Progenitor cell of endocrine pancreas (in vitro differentiated cells): Measurements from ENCODE around the gene TMEM178B. TPM values are rescaled to one million over a fixed set of nuclear protein-coding genes. Genes with fewer than 3 reads are reported as not detected.

Source experiments
- DNase-seq: peaks from one replicate; pipeline ENCODE4 v3.0.0; 2021; ENCODE audit warnings: low spot score; ENCODE audit not compliant: unreplicated experiment
- H3K27ac Mint-ChIP-seq: 2 replicates; pipeline ENCODE4 v1.8.0; 2021; ENCODE audit warnings: mild to moderate bottlenecking, moderate library complexity, mixed read lengths
- H3K27me3 Mint-ChIP-seq: 2 replicates; pipeline ENCODE4 v1.8.0; 2021; ENCODE audit warnings: mixed read lengths
- H3K36me3 Mint-ChIP-seq: 2 replicates; pipeline ENCODE4 v1.8.0; 2022; ENCODE audit warnings: mixed read lengths; ENCODE audit not compliant: insufficient read depth
- H3K4me1 Mint-ChIP-seq: 2 replicates; pipeline ENCODE4 v1.8.0; 2021; ENCODE audit warnings: low read depth, mixed read lengths
- H3K4me3 Mint-ChIP-seq: 2 replicates; pipeline ENCODE4 v1.8.0; 2021; ENCODE audit warnings: low read depth, mild to moderate bottlenecking, moderate library complexity, mixed read lengths
- H3K9me3 Mint-ChIP-seq: 2 replicates; pipeline ENCODE4 v1.8.0; 2021; ENCODE audit warnings: low read depth, mixed read lengths
- CTCF ChIP-seq: fragments of 200-600 bp; sonication (generic); IDR thresholded peaks from one replicate; pipeline ENCODE4 v1.5.0; 2021; ENCODE audit warnings: antibody characterized with exemption, mild to moderate bottlenecking; ENCODE audit not compliant: unreplicated experiment
- total RNA-seq: library from RNA; stranded (reverse); gene quantifications from 2 replicates; pipeline ENCODE4 v1.2.1, GENCODE V29; 2021

The TMEM178B gene
- total RNA-seq, 1 donor from 2014 or later: 2.8 TPM

DNA sequence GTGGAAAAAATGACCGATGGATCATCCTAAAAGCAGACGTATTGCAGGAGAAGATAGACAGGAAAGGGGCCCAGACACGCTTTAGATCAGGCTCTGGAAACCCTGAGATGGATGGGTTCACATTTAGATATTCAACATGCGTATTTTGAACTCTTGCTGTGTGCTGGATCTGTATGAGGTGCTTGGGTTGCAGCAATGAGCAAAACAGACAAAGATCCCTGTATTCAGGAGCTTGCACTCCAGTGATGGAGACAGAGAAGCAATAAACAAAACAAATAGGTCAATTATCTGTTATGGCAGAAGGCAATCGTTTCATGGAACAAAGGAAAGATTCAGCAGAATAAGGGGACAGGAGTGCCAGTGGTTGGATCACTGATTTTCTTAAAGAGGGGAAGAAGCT lies 275.5 kb downstream of the TMEM178B start:
- Mint-ChIP-seq H3K4me1 (no peaks in the 10 kb centered on the region), H3K27ac (no peak overlapping the region), H3K4me3 (no peak overlapping the region), H3K36me3 (no peaks in the 10 kb centered on the region), H3K27me3 (no peaks in the 10 kb centered on the region), H3K9me3 (no peaks in the 10 kb centered on the region)
- no peak for TF ChIP-seq CTCF
- no peak for DNase-seq

GRCh38 chr7:141349804-141350203 lies 275.9 kb downstream of the TMEM178B start:
- Mint-ChIP-seq H3K27ac (no peak overlapping the region), H3K9me3 (no peaks in the 10 kb centered on the region), H3K36me3 (no peaks in the 10 kb centered on the region), H3K4me1 (no peaks in the 10 kb centered on the region), H3K4me3 (no peak overlapping the region), H3K27me3 (no peaks in the 10 kb centered on the region)
- no peak for TF ChIP-seq CTCF
- DNase-seq: no peak

DNA sequence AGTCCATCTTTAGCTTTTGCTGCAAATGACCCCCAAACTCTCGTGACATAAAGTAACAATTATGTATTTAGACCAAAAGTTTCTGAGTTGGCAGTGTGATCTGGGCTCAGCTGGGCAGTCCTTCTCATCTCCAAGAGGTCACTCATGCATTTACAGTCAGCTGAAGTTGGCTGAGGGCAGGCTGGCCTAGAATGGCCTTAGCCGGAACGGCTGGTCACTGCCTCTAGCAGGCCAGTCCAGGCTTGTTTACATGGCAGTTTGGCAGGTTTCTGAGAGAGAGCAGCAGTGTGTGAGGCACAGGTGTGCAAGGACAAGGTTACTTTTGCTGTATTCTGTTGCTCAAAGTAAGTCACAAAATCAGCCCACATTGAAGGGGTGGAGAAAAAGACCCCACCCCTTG lies 277.3 kb downstream of the TMEM178B start:
- Mint-ChIP-seq H3K27ac (no peak overlapping the region), H3K36me3 (no peaks in the 10 kb centered on the region), H3K9me3 (no peaks in the 10 kb centered on the region), H3K4me1 (no peaks in the 10 kb centered on the region), H3K4me3 (no peak overlapping the region), H3K27me3 (no peaks in the 10 kb centered on the region)
- DNase-seq: no peak
- TF ChIP-seq CTCF: no peak

DNA sequence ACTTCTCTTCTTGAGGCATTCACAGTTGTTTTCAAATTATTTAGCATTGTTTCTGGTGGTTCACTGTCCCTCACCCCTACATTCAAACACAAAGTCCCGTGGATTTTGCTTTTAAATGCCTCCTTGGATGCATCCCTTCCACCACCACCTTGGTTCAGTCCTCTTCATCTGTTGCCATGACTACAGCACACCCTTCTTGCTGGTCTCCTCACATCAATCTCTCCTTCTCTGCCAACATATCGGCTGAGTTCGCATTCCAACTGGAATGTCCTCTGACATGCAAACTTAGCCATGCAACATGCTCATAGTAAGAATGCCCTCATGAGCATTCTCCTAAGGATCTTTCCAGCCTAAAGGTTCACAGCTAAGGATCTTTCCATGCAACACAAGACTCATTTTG lies 279.1 kb downstream of the TMEM178B start:
- Mint-ChIP-seq H3K4me3 (no peak overlapping the region), H3K4me1 (no peaks in the 10 kb centered on the region), H3K9me3 (no peaks in the 10 kb centered on the region), H3K27me3 (no peaks in the 10 kb centered on the region), H3K27ac (no peak overlapping the region), H3K36me3 (no peaks in the 10 kb centered on the region)
- no peak for DNase-seq
- TF ChIP-seq CTCF: no peak

DNA sequence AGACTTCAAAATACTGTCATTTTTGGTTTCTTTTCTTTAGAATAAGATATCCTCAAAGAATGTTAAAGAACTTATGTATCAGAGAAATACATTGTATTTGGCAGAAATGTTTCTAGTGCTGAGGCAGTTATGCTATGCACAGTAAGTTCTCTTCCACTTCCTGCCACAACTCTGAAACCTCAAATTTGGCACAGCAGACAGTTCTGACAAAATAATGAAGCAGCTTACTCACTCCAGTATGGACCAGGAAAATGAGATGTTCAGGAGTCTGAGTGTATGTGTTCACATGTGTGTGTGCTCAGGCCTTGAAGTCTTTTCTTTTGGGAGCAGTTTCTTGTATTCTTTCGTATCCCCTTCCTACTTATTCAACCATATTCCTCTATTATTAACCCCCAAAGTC lies 280.4 kb downstream of the TMEM178B start:
- no peaks in the 10 kb centered on the region for H3K27me3 Mint-ChIP-seq
- no peaks in the 10 kb centered on the region for H3K9me3 Mint-ChIP-seq
- H3K27ac Mint-ChIP-seq: no peak overlapping the region
- no peaks in the 10 kb centered on the region for H3K36me3 Mint-ChIP-seq
- peaks cover 2% of the 10 kb centered on the region for H3K4me1 Mint-ChIP-seq
- DNase-seq: no peak
- TF ChIP-seq CTCF: no peak
- no peak overlapping the region for H3K4me3 Mint-ChIP-seq
